ENCODE measurements around the gene RELT.

GRCh38 chr11:73382183-73382582 lies 6.0 kb downstream of the RELT start:
- TF ChIP-seq CTCF (conservative IDR thresholded peaks at IDR 0.05), result no peak
- no peak for TF ChIP-seq ZFX (IDR thresholded peaks at IDR 0.05)

Measured in C4-2B (cell line).